ENCODE data around the gene RPL38. TPM values are rescaled to one million over a fixed set of nuclear protein-coding genes. Genes with fewer than 3 reads are reported as not detected.
A peak's percentile ranks its signal among the peaks of the same experiment; 100 is the strongest.

The RPL38 gene
- total and polyA plus RNA-seq, 2 of the 4 experiments (the other 2 are of a cell fraction): 111 to 527 TPM

DNA sequence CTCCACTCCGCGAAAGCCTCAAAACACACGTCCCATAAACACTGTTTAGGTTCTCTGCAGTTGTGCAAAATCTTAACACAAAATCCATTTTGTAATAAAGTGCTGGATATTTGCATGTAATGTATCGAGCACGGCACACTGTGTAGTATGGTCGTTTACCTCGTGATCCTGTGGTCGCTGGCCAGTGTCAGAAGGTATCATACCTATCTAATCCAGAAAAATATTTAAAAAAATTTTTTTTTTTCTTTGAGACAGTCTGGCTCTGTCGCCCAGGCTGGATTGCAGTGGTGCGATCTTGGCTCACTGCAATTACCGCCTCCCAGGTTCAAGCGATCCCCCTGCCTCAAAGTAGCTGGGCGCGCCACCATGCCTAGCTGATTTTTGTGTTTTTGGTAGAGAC lies 996 bp downstream of the RPL38 start:
- H4K20me1 ChIP-seq (ENCODE audit: insufficient read depth, low read length): peaks cover 56% of the 10 kb centered on the region
- intact Hi-C loops (cut with micrococcal nuclease): no loop called here

More for the DNA sequence above, 996 bp downstream of the RPL38 start:
- dilution Hi-C loops (cut with HindIII; ENCODE audit: low sequenced_read_pairs, unreplicated experiment) (no loop called here), in situ Hi-C loops (cut with MboI; ENCODE audit: low sequenced_read_pairs) (loop anchor here (25.0 kb wide), 1 partner anchor 658 kb away; the partner anchor contains the start of genes FDXR and GRIN2C)
- no peaks in the 10 kb centered on the region for H3K9me1 ChIP-seq (ENCODE audit: insufficient read depth, low read length)
- H2AFZ ChIP-seq (replicated peaks; ENCODE audit: low read length, poor library complexity): no peak overlapping the region
- H3K9ac ChIP-seq (ENCODE audit: low read depth, low read length): peak overlapping the region; percentile 95
- peak overlapping the region; percentile 99 for H3K4me2 ChIP-seq (ENCODE audit: low read depth, low read length)
- no peak overlapping the region for H3K18ac ChIP-seq (ENCODE audit: low read depth, low read length)
- no peak overlapping the region for H3K27ac ChIP-seq (ENCODE audit: insufficient read depth, low read length)
- H3K36me3 ChIP-seq (ENCODE audit: control insufficient read depth, insufficient read depth, low read length): peaks cover 25% of the 10 kb centered on the region
- H3K14ac ChIP-seq (replicated peaks; ENCODE audit: low read depth, low read length): peak overlapping the region; percentile 78
- ChIA-PET POLR2A (ENCODE audit: unreplicated experiment) (interaction anchor here (0.6 to 1.3 kb wide), 2 partner anchors 8 to 11 kb away, joined by 3 to 4 read pairs; partner anchors contain the start of gene TTYH2), CTCF (interaction anchor here (1.6 to 1.7 kb wide), 2 partner anchors 9 to 12 kb away, joined by 3 to 4 read pairs; partner anchors contain the start of gene TTYH2)
- H3K23ac ChIP-seq (ENCODE audit: low read depth, low read length): peak overlapping the region; percentile 62; the same call in 1 of the 2 replicates
- H3K27me3 ChIP-seq (ENCODE audit: control insufficient read depth, insufficient read depth, low read length): peaks cover 7% of the 10 kb centered on the region
- peak overlapping the region; percentile 74; the same call in 1 of the 2 replicates for H3K4ac ChIP-seq (ENCODE audit: low read depth, low read length)
- peak overlapping the region; percentile 7; the same call in 1 of the 2 replicates for H2AK5ac ChIP-seq (ENCODE audit: low read depth, low read length)
- peak overlapping the region; percentile 76; the same call in 1 of the 2 replicates for H3K56ac ChIP-seq (ENCODE audit: extremely low read depth, insufficient read depth, low read length)
- no peak overlapping the region for H2BK15ac ChIP-seq (ENCODE audit: low read depth, low read length)
- H4K8ac ChIP-seq (ENCODE audit: low read depth in 2 of 2, low read length in 2 of 2): peak overlapping the region; percentile 1 to 46; a peak in 1 of 4 replicates
- no peak overlapping the region for H2BK20ac ChIP-seq (ENCODE audit: low read depth, low read length)
- no peak overlapping the region for H2BK120ac ChIP-seq (ENCODE audit: low read depth, low read length)
- no peaks in the 10 kb centered on the region for H3K9me3 ChIP-seq (ENCODE audit: control insufficient read depth, insufficient read depth, low read length)
- peaks cover 19 to 29% of the 10 kb centered on the region in 2 experiments for H3K79me1 ChIP-seq (ENCODE audit: low read depth in 1 of 2, low read length in 2 of 2)
- H4K91ac ChIP-seq (ENCODE audit: insufficient read depth, low read depth, low read length): no peak overlapping the region
- ATAC-seq (ENCODE audit: low read depth) (no peak), DNase-seq (no peak)
- H2BK5ac ChIP-seq (ENCODE audit: low read depth, low read length, poor library complexity, severe bottlenecking): no peak overlapping the region
- BruUV-seq (replicated peaks): no TSS peak
- WGBS, 2 experiments (ENCODE audit: extremely low coverage in 2 of 2, insufficient read length in 1 of 2): 28% methylated on average over 3 of the region's 14 CpGs; no CpG with 5 or more reads in 1 of the 2 experiments
- H3K4me3 ChIP-seq (ENCODE audit: insufficient read depth, low read depth, low read length): peak overlapping the region; percentile 87
- no peak overlapping the region for H4K5ac ChIP-seq (ENCODE audit: low read depth, low read length)
- peaks cover 5% of the 10 kb centered on the region for H3K4me1 ChIP-seq (ENCODE audit: control insufficient read depth, insufficient read depth, low read length)
- H2AK9ac ChIP-seq (replicated peaks; ENCODE audit: low read depth, low read length, poor library complexity): peak overlapping the region; percentile 37
- no peak for TF ChIP-seq FOS (IDR thresholded peaks at IDR 0.05; ENCODE audit: low read depth, low read length)
- no peak for TF ChIP-seq NFE2L2 (IDR thresholded peaks at IDR 0.05; ENCODE audit: low read depth, low read length)
- TF ChIP-seq BHLHE40 (IDR thresholded peaks at IDR 0.05; ENCODE audit: low read depth, low read length): no peak
